Lower lobe of right lung (tissue), 2 donors: ENCODE measurements around the gene ZDHHC24. TPM values are rescaled to one million over a fixed set of nuclear protein-coding genes. Genes with fewer than 3 reads are reported as not detected.

Experiments used
- ATAC-seq, 2 donors: fragments of 200-7000 bp; cut with Tn5 transposase; one replicate each; pipeline ENCODE4 v1.9.1; 2020 to 2022; ENCODE audit warnings: mild to moderate bottlenecking in 2 of 2, moderate library complexity in 2 of 2
- DNase-seq: peaks from one replicate; pipeline ENCODE4 v3.0.0-alpha.2; 2020
- H3K27ac ChIP-seq: fragments of 200-600 bp; one replicate; pipeline ENCODE4 v1.8.0; 2022
- H3K27me3 ChIP-seq: fragments of 200-600 bp; one replicate; pipeline ENCODE4 v1.8.0; 2022; ENCODE audit warnings: low read depth
- H3K36me3 ChIP-seq: fragments of 200-600 bp; one replicate; pipeline ENCODE4 v1.8.0; 2022; ENCODE audit warnings: mild to moderate bottlenecking
- H3K4me1 ChIP-seq: fragments of 200-600 bp; one replicate; pipeline ENCODE4 v1.8.0; 2022
- H3K4me3 ChIP-seq: fragments of 200-600 bp; one replicate; pipeline ENCODE4 v1.8.0; 2022; ENCODE audit warnings: mild to moderate bottlenecking
- H3K9me3 ChIP-seq: fragments of 200-600 bp; one replicate; pipeline ENCODE4 v1.8.0; 2022
- CTCF ChIP-seq: fragments of 200-600 bp; IDR thresholded peaks from one replicate; pipeline ENCODE4 v1.8.0; 2022; ENCODE audit warnings: antibody characterized with exemption, mild to moderate bottlenecking
- intact Hi-C: fragments of 100-400 bp; cut with DNase I; formaldehyde crosslinking; loops from one replicate; pipeline ENCODE4 v1.11.0; 2022
- long read RNA-seq: library from polyadenylated mRNA; unstranded; transcript quantifications from one replicate; pipeline ENCODE4 v2.0.0, GENCODE V29; 2021
- total RNA-seq: library from RNA; stranded (reverse); fragmentation: NEBNext Ultra II Directional; extraction: Animal tissue kit (Norgen Biotek cat#: 25700); gene quantifications from one replicate; pipeline ENCODE4 v1.2.1, GENCODE V29; 2021
- donor health status: DM: no; HTN: yes; CAD: no; lungs with severe emphysema.

ZDHHC24 gene
- 14.9 TPM for total RNA-seq
- long read RNA-seq, full-length matches to known transcripts: 19 of 34 reads
- long read RNA-seq, partial matches to known transcripts: 0 of 34 reads
- long read RNA-seq, other reads (novel, unspliced or antisense): 15 of 34 reads

- peak; percentile 97 to 98 for ATAC-seq
- TF ChIP-seq CTCF: no peak
- peaks cover 26% of the 10 kb centered on the region for H3K36me3 ChIP-seq
- intact Hi-C loops: no loop called here
- no peaks in the 10 kb centered on the region for H3K9me3 ChIP-seq
- peak within 1 kb of the TSS; percentile 81 for H3K4me3 ChIP-seq
- peak; percentile 99 for DNase-seq
- H3K27ac ChIP-seq: peak within 1 kb of the TSS; percentile 91
- H3K4me1 ChIP-seq: peaks cover 39% of the 10 kb centered on the region
- H3K27me3 ChIP-seq: no peaks in the 10 kb centered on the region
Measured at GRCh38 chr11:66545701-66546367, at the start of gene ZDHHC24. Gene ZDHHC24 (minus strand): TSS chr11:66546048. CDS start chr11:66546003, 45 bp downstream.

GRCh38 chr11:66595245-66595904 is 49.5 kb upstream of the ZDHHC24 start:
- H3K36me3 ChIP-seq: peaks cover 16% of the 10 kb centered on the region
- peaks cover 33% of the 10 kb centered on the region for H3K4me1 ChIP-seq
- H3K9me3 ChIP-seq: no peaks in the 10 kb centered on the region
- no peak for TF ChIP-seq CTCF
- intact Hi-C loops: no loop called here
- no peak for DNase-seq
- H3K27ac ChIP-seq: peak overlapping the region; percentile 54
- no peak for ATAC-seq
- H3K27me3 ChIP-seq: no peaks in the 10 kb centered on the region
- H3K4me3 ChIP-seq: no peak overlapping the region

GRCh38 chr11:66593650-66594049 is 47.8 kb upstream of the ZDHHC24 start:
- Histone ChIP-seq H3K36me3 (no peaks in the 10 kb centered on the region), H3K4me1 (peaks cover 33% of the 10 kb centered on the region), H3K9me3 (no peaks in the 10 kb centered on the region), H3K27me3 (no peaks in the 10 kb centered on the region), H3K27ac (peak overlapping the region; percentile 73), H3K4me3 (peak overlapping the region; percentile 67)
- no peak for TF ChIP-seq CTCF
- ATAC-seq: no peak
- intact Hi-C loops: no loop called here
- no peak for DNase-seq

GRCh38 chr11:66593303-66593635 is 47.4 kb upstream of the ZDHHC24 start:
- no peaks in the 10 kb centered on the region for H3K27me3 ChIP-seq
- peaks cover 33% of the 10 kb centered on the region for H3K4me1 ChIP-seq
- H3K9me3 ChIP-seq: no peaks in the 10 kb centered on the region
- DNase-seq (no peak), ATAC-seq (peak in 1 of 2 donors; percentile 32)
- H3K27ac ChIP-seq: peak overlapping the region; percentile 73
- no peak for TF ChIP-seq CTCF
- H3K36me3 ChIP-seq: no peaks in the 10 kb centered on the region
- intact Hi-C loops: no loop called here
- H3K4me3 ChIP-seq: peak overlapping the region; percentile 67

- intact Hi-C loops: no loop called here
- H3K4me1 ChIP-seq: peaks cover 33% of the 10 kb centered on the region
- peak; percentile 98 to 99 for ATAC-seq
- peak; percentile 72 for TF ChIP-seq CTCF
- DNase-seq: peak; percentile 100
- peak within 1 kb of the TSS; percentile 67 for H3K4me3 ChIP-seq
- H3K27ac ChIP-seq: peak within 1 kb of the TSS; percentile 73
- H3K9me3 ChIP-seq: no peaks in the 10 kb centered on the region
- H3K36me3 ChIP-seq: no peaks in the 10 kb centered on the region
- no peaks in the 10 kb centered on the region for H3K27me3 ChIP-seq
Measured at GRCh38 chr11:66592457-66593302, 46.8 kb upstream of the ZDHHC24 start, which contains the start of the genes CCDC87 and CCS. Gene CCDC87 (minus strand): TSS chr11:66593063. CDS start chr11:66593015, 48 bp downstream. Gene CCS (plus strand): TSS chr11:66593185. CDS start chr11:66593262, 77 bp downstream.
